NCI-H2196 (cell line): Measurements from ENCODE around the gene C5orf47.
A peak's percentile ranks its signal among the peaks of the same experiment; 100 is the strongest.

Source experiments
- DNase-seq: peaks from one replicate; lab custom pipeline; 2025; ENCODE audit not compliant: unreplicated experiment; lab: John Stamatoyannopoulos, UW

C5orf47 gene

DNA sequence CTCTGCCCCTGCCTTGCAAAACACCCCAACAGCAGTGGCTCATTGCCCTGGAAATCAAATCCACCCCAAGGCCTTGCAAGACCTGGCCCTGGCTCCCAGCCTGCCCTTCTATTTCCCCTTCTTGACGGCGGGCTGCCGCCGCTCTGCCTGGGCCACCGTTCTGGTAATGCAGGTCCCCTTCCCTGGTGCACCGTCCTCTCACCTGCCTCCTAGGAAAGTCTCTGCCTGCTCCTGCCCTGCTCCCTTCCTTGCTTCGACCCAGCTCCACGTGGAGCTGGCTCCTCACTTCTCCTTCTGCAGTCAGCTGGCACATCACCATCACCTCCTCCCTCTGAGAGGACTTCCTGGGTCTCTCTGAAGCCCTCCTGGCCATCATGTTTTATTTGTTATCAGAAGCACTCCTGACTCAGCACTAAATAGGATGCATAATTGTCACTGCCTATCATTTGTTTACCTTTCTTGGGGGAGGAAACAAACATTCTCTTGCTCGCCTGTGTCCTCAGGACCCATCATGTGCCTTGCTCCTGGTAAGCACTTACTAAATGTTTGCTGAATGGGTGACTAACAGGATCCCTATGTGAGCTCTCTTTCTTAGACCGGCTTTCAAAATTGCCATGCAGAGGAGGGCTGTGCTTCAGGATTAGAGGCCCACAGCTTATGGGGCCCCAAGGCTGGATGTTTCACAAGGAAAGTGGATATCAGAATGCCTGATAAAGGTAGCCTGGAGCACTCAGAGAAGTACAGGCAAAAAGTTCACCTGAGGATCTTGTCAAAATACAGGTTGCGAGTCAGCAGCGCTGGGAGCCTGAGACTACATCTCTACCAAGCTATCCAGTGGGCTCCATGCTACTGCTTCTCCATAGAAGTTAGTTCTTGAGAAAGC, 19.6 kb upstream of the C5orf47 start:
- DNase-seq = no peak

GRCh38 chr5:173970878-173971650, 17.9 kb upstream of the C5orf47 start:
- DNase-seq = no peak

DNA sequence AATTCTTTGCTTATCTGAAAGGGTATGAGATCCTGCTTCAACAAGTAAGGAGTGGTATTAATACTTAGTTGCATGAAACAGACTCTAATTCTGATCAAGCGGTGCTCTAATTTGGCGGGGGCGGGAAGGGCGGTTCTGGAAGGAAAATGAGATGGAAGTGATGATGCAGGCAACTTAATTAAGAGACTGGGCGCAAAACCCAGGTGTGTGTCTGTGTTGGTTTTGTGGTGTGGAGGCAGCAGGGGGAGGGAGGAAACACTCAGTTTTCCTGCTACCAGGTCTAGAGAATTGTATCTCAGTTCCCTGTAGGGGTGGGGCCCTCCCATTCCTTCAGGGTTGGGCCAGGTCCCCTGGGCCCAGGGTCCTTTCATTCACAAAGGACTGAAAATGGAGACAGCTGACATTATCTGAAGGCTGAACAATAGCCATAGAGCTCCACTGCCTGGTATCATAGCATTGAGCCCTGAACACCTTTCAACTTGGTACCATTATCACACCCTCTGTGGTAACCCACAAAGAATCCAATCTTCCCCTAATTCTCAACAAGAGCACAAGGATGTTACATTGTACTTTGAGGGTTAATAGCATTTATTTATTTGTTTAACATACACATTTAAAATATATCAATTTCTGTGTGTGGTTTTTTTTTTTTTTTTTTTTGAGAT, 17.2 kb upstream of the C5orf47 start:
- DNase-seq = no peak

DNA sequence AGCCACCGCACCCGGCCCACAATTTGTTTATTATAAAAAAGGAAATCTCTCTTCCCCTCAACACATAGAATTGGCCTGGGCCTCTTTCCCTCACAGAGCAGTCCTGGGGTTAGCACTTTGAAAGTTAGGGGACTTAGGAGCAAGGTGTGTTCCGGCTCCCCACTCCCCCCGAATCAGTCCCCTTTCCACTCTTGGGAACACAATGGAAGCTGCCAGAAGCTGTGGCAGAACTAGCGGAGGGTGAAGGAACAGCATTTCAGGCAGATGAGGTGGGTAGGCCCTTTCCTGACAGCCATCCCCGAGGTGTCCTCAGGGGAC, 16.4 kb upstream of the C5orf47 start:
- no peak for DNase-seq

- DNase-seq = peak; percentile 80
Observed at GRCh38 chr5:173972925-173973615, 15.9 kb upstream of the C5orf47 start.

DNA sequence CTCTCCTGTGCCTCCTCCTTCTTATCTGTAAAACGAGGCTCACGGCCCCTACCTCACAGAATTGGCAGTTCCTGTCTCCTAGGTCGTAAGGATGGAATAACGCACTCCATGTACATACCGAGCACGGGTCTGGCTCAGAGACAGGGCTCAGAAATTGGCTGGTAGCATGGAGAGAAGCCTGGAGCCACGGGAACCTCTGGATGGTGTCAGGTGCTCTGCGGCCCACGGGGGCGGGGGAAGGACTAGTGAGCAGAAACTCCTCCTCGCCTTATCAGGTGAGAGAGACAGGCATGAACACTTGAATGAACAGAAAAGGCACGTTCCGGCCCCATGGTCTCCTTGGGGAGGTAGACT, 15.4 kb upstream of the C5orf47 start:
- DNase-seq = peak; percentile 26

GRCh38 chr5:173974688-173975239, 14.2 kb upstream of the C5orf47 start:
- no peak for DNase-seq

- DNase-seq = no peak
Observed at GRCh38 chr5:173981185-173981761, 7.7 kb upstream of the C5orf47 start.

GRCh38 chr5:173984218-173984617, 4.8 kb upstream of the C5orf47 start:
- peak; percentile 35 for DNase-seq

- DNase-seq = no peak
Observed at GRCh38 chr5:173989432-173990082, 587 bp downstream of the C5orf47 start.

DNA sequence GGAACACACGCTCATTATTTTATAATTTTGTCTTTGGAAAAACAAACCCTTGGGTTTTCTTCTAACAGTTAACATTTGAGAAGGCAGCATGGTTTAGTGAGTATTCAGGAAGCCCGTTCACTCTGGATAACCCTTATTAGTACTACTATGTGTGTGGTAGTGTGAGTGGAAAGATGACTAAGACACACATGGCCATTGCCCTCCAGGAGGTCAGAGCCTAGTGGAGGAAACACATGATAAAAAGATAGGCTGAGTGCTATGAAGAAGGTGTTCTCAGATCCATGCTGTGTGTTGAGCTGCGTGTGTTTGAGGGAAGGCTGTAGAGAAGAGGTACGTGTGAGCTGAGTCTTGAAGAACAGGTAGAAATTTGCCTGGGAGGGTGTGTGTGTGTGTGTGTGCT, 8.4 kb downstream of the C5orf47 start:
- no peak for DNase-seq

- DNase-seq = no peak
Observed at GRCh38 chr5:173998531-173998930, 9.6 kb downstream of the C5orf47 start.

DNA sequence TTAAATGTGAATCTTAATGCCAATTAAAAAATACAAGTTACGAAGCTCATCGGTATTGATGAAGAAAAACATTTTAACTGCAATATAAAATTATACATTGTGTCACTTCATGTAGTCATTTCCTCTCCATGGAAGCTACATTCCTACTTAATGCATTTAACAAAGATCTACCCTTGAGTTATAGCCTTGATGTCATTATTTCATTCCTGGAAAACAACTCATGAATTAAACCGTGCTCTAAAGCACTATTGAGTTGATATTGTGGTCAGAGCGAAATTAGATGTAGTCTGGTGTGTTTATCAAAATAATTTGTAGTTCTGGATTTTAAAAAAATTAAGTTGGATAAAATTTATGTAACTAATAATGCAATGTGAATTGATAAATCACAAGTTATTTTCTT, 11.1 kb downstream of the C5orf47 start:
- no peak for DNase-seq

DNA sequence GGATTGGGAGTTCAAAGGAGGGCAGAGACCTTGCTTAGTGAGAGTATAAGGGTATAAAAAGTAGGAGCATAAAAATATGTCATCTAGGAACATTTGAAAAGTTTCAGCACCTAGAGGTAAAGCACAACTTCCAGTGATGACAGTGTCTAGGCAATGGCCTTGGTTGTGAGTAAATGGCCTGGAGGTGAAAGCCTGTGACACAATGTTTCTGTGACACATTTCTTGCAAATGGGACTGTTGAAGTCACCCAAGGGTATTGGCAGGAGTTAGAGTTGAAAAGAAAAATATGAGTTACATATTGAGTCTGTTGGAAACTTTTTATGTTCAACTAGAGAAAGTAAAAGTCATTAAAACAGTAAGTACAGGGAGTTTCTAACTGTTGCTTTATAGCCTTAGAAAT, 14.8 kb downstream of the C5orf47 start:
- no peak for DNase-seq

DNA sequence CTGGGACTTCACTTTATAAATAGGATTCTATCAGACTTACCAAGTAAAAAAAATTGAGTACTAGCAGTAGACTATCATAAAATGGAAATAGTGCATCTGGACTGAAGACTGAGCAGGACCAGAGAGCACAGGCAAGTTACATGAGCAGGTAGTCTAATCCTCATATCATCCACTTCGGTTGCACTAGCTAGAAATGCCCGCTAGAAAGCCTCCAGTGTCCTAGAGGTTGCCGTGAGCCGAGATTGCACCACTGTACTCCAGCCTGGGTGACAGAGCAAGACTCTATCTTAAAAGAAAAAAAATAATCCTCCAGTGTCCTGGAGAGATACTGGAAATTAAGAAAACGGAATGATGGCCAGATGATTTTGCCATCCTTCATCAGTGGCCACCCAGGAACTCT, 20.0 kb downstream of the C5orf47 start:
- no peak for DNase-seq

GRCh38 chr5:174010365-174010764, 21.4 kb downstream of the C5orf47 start:
- DNase-seq = no peak

DNA sequence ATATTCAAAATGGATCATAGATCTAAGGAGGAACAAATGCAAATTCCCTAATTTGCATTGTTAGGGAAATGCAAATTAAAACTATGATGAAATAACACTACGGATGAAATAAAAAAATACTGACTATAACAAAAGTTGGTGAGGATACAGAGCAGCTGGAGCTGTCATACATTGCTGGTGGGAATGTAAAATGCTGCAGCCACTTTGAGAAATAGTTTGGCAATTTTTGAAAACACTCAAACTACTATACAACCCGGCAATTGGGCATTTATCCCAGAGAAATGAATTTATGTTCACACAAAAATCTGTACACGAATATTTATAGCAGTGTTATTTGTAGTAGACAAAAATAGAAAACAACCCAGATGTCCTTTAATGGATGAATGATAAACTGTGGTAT, 22.5 kb downstream of the C5orf47 start:
- DNase-seq = no peak

DNA sequence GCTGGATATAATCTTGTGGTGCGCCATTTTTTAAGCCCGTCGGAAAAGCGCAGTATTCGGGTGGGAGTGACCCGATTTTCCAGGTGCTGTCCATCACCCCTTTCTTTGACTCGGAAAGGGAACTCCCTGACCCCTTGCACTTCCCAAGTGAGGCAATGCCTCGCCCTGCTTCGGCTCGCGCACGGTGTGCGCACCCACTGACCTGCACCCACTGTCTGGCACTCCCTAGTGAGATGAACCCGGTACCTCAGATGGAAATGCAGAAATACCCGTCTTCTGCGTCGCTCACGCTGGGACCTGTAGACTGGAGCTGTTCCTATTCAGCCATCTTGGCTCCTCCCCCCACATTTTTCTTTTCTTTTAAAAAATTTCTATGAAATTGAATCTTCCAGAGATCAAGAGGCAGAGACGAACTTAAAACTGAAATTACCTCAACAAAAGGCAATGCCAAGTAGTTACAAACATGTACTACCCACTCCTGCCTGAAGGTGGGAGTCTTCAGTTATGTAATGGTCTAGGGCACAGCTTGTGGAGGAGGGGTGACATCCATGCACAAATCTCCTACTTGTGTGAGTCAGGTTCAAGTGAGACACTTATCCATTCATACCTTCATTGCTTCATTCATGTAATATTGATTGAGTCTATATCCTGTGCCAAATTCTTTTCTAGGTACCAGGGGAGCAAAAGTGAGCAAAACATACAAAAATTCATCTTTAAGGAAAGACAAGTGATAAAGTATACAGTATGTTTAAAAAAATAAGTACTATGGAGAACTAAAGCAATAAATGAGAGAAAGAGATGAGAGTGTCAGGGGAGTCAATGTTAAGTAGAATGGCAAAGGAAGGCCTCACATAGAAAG, 31.3 kb downstream of the C5orf47 start:
- peak; percentile 70 for DNase-seq

GRCh38 chr5:174020928-174021304, 31.9 kb downstream of the C5orf47 start:
- no peak for DNase-seq
